Fibroblast of skin of right biceps (primary cell): Measurements from ENCODE around the gene VAMP5.
"Not testable (repeated sequence)": the region's sequence is repeated elsewhere in the genome, so short reads cannot be mapped to it uniquely, and the experiment has no call there.

Experiments
- DNase-seq: peaks from one replicate; pipeline ENCODE4 v3.0.0-alpha.2; 2013

VAMP5 gene

DNA sequence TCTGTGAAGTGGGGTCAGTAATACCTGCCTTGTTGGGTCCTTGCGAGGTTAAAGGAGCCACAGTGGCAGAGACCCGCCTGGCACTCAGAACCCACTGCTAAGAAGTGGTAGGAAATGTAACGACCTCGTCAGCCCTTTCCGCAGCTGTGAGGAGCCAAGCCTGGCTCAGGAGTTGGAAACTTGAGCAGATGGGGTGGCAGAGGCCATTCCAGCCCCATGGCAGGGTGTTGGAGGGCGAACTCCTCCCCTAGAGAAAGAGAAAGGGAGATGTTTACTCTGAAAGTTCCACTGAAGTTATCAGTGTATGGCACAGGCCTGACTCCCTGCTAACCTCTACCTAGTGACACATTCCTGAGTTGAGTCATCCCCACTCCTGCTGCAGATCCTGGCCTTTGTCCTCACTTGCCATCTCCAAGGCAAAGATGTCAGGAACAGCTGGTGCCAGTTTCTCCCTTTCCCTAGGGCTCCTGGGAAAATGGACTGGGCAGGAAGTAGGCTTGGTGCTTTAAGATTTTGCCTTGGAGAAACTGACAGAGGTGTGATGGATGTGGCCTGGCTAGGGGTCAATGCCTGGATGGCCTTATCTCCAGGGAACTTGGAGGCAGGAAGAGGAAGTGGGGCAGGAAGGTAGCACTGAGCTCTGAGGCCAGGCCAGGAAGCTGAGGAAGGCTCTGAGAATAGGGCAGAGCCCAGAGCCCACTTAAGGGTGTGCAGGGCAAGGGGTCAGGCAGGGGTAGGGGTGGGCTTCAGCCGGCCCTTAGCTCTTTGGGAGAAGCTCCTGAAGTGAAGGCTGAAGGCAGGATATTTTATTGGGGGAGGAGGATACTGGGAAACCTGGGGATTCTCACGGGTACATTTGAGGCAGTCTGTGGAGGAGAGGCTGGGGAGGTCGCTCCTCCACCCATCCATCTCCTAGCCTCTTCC lies 888 bp downstream of the VAMP5 start:
- DNase-seq = peak; percentile 82

DNA sequence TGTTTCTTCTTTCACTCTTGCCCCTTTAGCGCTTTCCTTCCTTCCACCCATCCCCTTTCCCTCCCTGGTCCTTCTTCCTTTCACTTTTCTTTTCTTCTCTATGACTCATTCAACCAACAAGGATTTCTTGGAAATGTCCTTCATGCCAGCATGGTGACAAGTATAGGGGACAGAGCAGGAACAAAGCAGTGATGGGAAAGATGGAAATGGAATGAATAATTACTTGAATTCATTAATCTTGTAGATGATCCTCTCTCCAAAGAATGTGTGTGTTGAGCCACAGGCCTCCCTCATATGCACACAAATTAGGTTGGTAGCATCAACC lies 1.5 kb downstream of the VAMP5 start:
- DNase-seq = peak; percentile 90

DNA sequence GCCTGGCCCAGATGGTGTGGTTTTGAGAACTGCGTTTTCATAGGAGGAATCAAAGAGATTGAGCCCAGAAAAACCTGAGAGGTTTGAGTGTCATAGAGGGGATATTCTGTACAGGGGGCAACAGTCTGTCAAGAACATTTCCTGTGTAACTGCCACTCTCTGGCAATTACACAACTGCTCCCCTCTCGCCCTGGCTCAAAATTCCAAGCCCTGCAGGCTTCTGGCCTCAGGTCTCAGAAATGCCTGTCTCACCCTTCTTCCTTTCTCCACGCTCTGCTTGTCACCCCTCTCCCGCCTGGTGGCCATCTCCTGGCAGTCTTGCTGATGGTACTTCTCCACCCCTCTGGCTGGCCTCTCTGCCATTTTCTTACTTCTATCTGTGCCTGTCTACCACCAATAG lies 4.0 kb downstream of the VAMP5 start:
- DNase-seq = no peak

DNA sequence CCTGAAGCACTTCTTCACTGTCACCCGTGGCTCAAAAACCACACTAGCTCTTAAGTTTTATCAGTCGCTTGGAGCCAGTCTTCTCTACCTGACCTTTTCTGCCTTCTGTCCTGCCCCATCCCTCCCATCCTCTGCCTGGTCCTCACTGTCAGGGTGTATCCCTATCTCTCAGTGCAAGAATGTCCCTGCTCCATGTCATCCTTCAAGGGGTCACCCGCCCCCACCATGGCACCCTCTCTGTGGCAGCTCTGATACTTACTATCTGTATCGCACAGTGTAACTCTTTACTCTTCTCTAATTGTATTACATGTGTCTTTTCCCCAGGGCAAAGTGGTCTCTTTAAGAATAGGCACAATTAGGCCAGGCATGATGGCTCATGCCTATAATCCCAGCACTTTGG lies 4.4 kb downstream of the VAMP5 start:
- no peak for DNase-seq

DNA sequence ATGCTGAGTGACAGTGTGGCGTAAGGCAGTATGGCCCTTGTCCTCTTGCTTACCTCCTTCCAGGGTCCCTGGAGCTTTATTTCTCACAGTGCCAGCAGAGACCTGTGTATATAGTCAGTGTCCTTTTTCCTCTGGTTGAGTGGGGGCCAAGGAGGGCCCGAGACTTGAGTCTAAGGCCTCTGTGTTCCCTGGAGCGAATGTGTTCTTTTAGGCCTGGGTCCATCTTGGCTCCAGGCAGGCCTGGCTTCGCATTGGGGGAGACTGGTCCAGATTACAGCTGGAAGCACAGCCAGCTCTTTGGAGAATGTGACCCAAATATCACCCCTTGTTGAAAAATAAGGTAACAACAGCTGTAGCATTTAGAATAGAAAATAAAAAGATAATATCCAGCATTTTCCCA lies 5.0 kb downstream of the VAMP5 start:
- no peak for DNase-seq

DNA sequence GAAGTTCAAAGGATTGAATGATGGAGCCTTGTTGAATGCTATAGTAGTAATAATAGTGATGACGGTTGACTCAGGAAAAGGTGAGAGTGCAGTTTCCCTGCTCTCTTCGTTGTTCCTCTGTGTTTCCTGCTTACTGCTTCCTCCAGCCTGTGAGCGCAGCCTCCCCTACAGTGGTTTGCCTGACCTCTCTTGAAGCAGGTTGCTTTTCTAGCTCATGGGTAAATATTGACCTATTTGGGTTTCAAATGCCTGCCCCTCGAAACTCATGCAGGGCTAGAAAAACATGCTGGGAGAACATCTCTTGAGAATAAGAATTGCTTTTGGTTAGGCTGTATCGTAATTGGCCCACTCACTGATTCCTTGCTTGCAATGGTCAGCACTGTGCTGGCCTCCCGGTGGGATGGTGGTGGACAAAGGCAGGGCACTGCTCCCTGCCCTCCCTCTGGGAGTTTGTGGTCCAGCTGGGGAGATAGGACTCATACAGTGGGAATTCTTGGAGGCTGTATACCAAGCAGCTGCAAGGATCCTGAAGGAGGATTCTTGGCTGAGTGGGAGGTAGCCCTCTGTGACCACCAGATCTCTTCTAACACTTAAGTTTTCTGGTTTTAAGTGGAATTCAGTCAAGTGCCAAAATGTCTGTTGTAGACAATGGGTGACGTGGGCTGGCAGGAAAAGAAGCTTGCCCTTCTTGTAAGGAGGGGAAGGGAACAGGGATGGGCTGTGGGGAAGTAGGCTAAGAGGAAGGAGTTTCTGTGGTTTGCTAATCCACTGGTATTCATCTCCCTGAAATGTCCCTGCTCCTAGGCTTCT lies 6.0 kb downstream of the VAMP5 start:
- peak; percentile 84 for DNase-seq

DNA sequence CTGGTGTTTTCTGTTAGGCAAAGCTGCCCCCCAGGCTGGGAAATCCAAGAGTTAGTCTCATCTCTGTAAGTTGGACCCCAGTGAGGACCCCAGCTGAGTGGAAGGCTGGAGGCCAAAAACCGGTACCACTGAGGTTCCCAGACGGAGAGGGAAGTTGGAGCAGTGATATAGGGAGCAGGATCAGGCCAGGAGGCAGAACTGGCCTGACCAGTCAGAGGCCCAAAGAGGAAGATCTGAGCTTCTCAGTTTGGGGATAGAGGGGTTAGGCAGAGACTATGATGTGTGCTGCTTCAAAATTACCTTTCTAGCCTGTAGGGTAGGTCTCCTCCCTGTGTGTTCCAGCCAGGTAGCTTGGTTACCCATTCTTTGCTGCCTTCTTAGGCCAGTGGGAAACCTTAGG lies 6.7 kb downstream of the VAMP5 start:
- no peak for DNase-seq

DNA sequence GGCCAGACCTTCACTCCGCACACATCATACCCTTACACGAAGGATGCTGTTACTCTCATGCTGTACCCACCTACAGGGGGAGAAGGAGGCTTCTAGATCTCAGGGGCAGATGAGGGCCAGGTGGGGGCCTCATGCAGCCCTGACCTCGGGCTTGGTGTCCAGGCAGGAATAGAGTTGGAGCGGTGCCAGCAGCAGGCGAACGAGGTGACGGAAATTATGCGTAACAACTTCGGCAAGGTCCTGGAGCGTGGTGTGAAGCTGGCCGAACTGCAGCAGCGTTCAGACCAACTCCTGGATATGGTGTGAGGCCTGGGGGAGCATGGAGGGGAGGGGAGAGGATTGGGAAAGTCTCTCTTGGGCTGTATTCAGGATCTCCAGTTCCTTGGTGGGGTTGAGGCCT lies 7.3 kb downstream of the VAMP5 start:
- DNase-seq = no peak

DNA sequence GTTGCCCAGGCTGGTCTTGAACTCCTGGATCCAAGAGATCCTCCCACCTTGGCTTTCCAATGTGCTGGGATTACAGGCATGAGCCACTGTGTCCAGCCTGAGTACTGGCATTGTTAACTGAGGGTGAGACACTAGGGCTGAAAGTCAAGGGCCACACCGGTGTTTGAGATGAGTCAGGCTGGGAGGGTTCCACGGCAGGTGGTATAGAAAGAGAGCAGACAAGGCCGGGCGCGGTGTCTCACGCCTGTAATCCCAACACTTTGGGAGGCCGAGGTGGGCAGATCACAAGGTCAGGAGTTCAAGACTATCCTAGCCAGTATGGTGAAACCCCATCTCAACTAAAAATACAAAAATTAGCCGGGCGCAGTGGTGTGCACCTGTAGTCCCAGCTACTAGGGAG lies 8.1 kb downstream of the VAMP5 start:
- not testable (repeated sequence) for DNase-seq

DNA sequence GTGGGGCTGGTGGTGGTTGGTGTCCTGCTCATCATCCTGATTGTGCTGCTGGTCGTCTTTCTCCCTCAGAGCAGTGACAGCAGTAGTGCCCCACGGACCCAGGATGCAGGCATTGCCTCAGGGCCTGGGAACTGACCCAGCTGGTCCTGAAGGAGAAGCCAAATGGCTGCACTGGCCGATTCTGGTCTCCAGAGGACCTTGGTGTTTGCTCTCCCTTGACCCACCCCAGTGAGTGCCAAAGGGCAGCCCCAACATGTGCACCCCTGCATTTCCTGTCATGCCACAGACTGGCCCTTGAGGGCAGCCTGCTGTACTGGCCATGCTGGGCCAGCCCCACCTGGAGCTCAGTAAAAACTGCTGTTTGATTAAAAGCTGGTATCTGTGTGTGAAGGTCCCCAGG lies 8.8 kb downstream of the VAMP5 start:
- DNase-seq = no peak

DNA sequence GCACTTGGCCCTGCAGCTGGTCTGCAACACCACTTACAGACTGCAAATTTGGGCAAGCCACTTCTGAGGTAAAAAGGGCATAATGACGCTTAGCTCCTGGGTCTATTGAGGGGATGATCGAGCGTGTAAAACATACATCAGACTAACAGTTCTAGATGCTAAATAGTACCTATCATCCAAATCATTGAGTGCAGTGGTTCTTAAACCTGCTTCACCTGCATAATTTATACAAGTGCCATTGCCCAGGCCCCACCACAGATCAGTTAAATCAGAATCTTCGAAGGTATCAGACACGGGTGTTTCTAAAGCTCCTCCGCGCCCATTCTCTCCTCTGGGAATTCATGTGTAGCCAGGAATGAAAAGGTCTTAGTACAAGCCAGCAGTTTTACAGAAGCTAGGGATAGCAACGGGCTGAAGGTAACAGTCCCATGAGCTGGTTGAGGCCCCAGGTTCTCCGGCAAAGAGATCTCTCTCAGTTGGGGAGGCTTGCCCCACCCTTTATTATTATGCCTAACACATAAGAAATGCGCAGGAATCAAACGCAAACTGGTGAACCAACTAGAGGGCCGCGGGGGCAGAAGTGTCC lies 10.6 kb downstream of the VAMP5 start:
- no peak for DNase-seq

DNA sequence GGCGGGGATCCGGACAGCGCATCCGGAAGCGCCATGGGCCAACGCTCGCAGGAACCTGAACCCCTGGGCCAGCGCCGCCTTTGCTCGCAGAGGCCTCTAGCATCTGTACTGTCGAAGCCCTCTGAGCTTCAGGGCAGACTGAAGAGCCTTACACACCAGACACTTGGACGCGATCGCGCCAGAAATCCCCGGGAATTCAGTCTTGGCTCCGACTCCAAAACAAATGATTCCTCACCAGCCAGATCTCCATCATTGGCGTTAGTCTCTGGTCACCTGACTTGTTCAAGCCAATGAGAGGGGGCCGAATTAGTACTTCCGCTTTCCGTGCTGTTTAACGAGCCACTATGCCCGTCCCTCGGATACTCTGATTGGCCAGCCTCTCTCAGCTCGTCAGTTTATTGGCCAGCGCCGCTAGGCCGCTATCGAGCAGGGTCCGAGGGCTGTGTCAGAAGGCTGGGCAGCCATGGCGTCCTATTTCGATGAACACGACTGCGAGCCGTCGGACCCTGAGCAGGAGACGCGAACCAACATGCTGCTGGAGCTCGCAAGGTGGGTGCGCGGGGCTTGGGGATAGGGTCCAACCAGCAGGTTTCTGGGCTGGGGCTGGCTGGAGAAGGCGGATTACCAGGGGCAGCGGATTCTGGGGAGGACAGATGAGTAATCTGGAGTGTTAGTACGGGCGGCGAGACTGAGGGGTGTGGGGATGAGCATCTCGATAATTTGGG lies 11.2 kb downstream of the VAMP5 start, which contains the start of gene RNF181:
TSS of gene RNF181 (plus strand) at position 445 of the 725 bp plus-strand sequence. CDS start at position 464, 19 bp downstream.
- peak; percentile 99 for DNase-seq

DNA sequence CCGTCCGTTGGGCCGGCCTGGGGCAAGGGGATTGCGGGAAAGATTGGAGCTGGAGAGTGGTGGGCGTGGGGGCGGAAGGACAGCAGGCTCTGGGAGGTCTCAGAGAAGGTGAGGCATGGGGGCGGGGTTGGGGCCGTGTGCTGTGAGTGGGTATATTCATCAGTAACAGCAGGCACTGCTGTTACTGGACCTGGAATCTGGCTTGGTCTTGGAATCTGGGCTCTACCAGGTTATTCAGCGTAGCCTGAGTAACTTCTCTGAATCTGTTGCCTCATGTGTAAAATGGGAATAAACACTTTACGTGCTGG lies 11.7 kb downstream of the VAMP5 start:
- DNase-seq = no peak

DNA sequence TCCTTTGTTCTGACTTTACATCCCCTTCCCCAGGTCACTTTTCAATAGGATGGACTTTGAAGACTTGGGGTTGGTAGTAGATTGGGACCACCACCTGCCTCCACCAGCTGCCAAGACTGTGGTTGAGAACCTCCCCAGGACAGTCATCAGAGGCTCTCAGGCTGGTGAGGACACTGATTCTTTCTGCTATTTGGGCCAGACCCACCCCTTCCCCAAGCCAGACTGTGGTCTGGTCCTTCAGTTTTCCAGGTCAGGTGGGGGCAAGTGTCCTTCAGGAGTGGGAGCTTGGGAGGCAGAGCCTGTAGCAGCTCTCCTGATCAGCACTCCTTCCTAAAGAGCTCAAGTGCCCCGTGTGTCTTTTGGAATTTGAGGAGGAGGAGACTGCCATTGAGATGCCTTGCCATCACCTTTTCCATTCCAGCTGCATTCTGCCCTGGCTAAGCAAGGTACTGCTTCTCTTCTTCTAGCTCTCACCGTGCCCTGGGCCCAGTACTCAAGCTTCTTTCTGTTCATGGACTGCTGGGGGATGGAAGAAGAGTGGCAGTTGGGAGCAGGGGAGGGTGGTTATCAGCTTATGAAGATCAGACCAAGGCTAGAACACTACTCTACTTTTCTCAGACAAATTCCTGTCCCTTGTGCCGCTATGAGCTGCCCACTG lies 12.4 kb downstream of the VAMP5 start:
- no peak for DNase-seq

DNA sequence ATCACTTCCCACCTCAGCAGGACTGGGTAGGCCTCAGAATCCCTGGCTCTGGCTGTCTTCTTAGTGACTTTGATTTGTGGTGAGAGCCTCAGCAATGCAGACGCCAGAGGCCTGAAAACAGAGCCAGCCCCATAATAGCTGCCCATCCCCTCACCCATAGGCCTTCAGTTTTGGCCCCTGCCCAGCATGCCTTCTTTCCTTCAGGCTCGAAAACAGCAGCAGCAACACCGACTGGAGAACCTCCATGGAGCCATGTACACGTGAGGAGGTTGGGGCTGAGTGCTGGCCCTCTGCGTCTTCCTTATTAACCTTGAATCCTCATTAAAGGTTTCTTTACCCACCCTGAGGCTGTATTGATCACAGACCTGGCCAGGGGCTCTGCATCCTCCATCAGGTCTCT lies 13.0 kb downstream of the VAMP5 start:
- DNase-seq = no peak

DNA sequence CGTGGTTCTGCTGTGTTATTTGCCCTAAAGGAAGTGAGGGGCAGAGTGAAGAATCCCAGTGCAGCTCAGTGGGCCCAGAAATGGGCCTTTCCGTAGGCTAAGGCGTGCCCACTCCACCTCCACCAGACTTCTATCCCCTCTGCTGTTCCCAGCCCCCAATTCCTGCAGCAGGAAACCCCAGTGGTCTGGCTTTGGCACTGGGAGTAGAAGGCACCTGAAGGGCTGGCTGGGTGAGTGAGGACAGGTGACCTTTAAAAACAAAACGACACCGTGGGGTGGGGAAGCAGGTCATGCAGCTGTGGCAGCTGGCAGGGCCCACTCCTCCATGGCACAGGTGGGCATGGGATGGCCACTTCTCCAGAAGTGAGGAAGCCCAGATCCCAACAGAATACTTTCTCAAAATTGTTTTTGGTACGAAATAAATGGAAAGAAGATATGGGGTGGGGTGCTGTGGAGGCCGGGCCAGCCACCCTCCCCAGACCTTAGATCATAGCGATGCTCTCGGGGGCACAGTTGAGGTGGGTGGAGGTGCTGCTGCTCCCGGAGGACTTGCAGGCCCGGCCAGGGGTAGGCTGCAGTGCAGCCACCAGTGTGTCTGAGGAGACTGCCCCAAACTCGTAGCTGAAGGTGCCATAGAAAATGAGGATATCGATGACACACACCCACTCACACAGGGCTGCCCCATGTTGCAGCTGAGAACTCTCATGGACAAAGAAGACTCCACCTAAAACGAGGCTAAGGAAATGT lies 14.5 kb downstream of the VAMP5 start:
- no peak for DNase-seq

DNA sequence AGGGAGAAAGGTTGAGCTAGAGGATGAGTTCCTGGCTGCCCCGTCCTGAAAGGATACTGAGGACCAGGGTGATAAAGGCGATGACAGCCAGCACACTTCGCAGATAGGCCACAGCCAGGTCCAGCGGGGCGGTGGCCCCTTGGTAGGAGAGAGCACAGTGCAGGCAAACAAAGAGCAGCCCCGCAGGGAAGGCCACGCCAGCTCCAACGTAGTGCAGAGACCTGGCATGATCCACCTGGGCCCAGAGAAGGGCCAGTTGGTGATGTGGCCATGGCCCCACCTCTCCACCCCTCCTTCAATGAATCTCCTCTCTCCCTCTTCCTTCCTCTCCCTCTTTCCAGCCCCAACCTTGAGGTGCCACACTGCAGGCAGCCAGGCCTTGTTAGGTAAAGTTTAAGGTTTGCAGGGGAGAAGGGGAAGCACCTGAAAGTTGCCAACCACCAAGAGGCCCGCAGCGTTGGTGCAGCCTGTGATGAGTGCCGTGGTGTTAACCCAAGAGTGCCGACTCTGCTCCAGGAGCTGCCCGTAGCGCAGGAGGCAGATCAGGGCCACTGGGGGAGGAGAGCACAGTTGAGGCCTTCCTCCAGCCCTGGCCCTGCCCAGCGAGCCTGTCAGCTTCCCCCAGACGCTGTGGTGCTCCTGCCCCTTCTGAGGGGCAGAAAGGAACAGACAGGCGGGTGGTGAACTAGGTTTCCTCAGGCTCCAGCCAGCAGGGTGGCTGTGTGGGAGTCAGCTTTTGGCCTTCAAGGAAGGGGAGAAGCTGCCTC lies 15.4 kb downstream of the VAMP5 start:
- no peak for DNase-seq

DNA sequence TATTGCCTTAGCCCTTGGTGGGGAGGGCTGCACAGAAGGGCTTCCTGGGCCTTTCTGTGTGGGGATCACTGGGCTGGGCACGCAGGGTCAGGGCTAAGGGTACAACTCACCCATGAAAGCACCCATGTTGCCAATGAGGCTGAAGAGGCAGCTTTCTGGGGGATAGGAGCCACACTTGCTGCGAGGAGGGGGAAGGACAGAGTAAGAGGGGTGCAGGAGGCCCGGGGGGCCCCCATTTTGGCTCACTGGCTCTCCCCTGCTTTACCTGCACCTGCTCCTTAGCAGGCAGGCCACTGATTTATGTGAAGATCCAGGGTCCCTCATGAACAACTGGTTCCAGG lies 16.0 kb downstream of the VAMP5 start:
- DNase-seq = no peak

DNA sequence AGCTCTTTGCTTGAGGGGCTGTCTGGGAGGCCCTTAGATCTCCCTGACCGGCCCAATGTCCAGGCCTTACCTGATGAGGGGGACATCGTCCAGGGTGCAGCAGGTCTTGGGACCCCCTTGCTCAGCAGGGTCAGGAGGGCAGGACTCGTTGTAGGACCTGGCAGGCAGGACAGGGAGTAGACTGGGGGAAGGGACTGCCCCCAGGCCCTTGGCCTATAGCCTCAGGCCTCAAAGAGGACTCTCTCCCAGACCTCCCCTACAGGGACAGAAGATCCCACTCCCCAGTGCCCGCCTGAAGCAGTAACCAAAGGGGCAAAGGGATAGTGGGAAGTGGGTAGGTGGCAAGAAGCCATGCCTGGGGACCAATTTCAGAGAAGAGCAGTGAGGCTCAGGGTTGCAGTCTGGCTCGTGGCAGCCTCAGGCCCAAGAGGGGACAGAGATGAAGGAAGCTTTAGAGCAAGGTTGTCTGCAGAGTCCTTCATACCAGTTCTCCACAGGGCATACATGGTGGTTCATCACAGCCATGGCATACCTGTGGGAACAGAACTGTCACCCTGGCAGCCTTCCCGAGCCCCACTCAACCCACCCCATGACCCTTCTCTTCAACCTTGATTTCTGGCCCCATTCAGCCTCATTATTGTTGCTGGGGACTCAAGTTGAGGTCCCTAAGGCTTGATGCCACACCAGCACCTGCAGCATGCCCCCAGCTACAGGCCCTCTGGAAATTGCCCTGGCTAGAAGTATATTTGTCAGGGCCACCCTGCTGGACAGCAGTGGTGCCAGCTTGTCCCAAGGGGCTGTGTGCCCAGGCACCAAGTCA lies 16.9 kb downstream of the VAMP5 start:
- DNase-seq = no peak

DNA sequence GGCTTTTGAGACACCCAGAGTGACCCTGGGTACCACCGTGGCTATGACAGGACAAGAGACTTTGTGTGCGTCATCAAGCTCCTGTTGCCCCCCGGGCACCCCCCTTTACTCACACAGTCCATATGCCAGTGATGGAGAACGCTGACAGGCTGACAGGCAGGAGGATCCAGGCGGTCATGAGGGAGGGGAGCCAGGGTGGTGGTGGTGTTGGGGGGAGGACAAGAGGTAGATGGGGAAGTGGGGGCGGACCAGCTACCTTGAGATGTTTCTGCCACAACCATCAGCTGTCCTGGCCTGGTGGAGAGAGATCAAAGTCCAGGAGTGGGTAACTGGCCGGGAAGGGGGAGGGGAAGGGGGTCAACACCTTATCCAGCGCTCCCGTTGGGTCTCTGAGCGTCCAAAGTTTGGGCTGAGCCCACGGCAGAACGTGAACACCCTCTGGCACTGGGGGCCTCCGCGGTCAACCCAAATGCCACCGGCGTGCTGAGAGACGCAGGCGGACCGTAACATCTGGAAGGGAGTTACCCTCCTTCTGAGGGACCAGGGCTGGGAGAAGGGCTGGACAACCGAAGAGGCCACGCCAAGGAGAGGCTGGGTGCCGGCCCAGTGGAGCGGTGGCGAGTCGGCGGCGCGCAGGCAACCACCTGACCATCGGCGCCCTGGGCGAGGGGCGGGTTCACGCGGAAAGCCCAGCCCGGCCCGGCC lies 17.7 kb downstream of the VAMP5 start:
- peak; percentile 19 for DNase-seq
